Measurements from ENCODE around the gene KICS2.
"Not testable (repeated sequence)": the region's sequence is repeated elsewhere in the genome, so short reads cannot be mapped to it uniquely, and the experiment has no call there.

The KICS2 gene

DNA sequence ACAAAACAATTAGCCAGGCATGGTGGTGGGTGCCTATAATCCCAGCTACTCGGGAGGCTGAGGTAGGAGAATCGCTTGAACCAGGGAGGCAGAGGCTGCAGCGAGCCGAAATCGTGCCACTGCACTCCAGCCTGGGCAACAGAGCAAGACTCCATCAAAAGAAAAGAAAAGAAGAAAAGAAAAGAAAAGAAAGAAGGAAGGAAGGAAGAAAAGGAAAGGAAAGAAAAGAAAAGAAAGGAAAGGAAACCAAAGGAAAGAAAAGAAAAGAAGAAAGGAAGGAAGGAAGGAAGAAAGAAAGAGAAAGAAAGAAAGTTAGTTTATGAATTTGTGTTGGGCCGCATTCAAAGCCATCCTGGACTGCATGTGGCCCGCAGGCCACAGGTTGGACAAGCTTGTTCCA, 4.5 kb downstream of the KICS2 start:
- not testable (repeated sequence) for H3K4me3 ChIP-seq (ENCODE audit: low read depth, low read length)

DNA sequence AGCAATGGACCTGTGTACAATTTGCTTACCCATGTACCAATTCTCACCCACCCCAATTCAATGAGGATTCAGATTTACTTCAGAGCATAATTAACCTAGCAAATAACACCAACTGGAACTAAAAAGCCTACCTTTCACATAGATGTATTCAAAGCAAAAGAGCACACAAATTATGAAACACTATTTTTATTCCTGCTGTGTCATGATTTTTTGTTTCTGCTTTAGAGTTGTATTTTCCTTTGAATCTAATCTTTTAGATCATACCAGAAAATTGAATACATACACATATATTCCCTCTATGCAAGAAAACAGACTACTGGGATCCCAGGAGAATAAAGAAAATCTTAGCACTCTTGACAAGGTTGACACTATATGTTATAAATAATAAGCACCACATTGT, 5.9 kb downstream of the KICS2 start:
- H3K4me3 ChIP-seq (ENCODE audit: low read depth, low read length) = no peak overlapping the region

DNA sequence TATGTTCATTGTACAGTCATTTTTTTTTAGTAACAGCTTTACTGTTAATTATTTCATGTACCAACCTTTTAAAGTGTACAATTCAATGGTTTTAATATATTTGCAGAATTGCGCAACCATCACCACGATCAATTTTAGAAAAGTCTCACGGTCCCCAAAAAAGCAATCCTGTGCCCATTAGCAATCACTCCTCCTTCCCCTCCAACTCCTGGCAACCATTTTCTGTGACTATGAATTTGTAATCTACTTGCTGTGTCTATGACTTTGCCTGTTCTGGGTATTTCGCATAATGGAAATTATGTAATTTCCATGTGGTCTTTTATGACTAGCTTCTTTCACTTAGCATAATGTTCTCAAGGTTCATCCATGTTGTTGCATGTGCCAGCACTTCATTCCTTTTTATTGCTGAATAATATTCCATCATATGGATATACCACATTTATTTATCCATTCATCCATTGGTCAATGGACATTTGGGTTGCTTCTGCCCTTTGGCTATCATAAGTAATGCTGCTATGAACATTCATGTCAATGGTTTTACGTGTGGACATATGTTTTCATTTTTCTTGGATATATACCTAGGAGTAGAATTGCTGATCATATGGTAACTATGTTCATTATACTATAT, 9.9 kb downstream of the KICS2 start:
- H3K4me3 ChIP-seq (ENCODE audit: low read depth, low read length) = no peak overlapping the region

DNA sequence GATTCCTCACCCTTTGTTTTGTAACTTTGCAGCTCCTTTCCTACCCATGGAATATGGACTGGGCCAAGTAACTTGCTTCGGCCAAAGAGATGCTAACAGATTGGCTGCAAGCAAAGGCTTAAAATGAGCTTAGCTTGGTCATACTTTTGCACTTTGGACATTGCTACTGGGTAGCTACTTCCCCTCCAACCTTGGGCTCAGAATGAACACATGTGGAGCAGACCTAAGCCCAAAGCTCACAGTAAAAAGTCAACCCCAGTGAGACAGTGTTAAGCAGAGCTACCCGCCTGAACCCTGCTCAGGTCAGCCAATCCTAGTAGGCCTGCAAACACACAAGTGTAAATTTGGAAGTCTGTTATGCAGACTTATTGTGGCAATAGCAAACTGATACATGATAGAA, 14.6 kb downstream of the KICS2 start:
- no peak overlapping the region for H3K4me3 ChIP-seq (ENCODE audit: low read depth, low read length)

DNA sequence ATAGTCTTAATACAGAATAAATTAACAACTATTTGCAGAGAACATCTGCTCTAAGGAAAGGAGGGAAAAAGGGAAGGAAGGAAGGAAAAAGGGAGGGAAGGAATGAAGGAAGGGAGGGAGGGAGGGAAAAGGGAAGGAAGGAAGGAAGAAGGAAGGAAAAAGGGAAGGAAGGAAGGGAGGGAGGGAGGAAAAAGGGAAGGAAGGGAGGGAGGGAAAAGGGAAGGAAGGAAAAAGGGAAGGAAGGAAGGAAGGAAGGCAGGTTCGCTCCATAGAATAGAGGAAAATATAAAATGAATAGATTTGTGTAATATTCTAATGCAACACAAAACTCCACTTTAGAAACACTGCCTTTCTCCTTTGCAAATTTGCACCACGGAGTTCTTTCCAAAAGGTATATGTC, 16.6 kb downstream of the KICS2 start:
- H3K4me3 ChIP-seq (ENCODE audit: low read depth, low read length) = no peak overlapping the region

DNA sequence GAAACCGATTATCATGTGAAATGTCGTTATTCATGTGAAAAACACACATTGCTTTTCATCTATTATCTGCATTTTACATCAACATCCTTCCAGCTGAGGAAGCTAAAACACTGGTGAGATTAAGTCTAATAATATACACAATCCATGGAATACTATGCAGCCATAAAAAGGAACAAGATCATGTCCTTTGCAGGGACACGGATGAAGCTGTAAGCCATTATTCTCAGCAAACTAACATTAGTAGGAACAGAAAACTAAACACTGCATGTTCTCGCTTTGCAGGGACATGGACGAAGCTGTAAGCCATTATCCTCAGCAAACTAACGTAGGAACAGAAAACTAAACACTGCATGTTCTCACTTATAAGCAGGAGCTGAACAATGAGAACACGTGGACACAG, 18.3 kb downstream of the KICS2 start:
- no peak overlapping the region for H3K4me3 ChIP-seq (ENCODE audit: low read depth, low read length)

DNA sequence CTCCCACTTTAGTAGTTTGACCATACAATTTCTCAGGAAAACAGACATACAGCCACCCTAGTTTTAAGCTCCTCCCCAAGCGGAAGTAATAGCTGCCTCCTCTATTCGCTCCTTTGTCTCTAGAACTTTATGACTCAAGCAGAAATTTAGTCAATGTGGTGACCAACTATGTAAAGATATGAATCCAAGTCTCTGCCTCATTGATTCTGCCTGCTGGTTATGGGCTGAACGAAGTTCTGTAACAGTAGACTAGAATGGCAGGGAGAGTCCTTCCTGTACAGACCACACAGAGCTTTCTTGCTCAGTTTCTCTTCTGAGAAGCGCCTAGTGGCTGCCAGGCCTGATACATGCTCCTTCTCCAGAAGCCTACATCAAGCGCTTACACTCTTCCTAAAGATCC, 19.1 kb downstream of the KICS2 start:
- no peak overlapping the region for H3K4me3 ChIP-seq (ENCODE audit: low read depth, low read length)

DNA sequence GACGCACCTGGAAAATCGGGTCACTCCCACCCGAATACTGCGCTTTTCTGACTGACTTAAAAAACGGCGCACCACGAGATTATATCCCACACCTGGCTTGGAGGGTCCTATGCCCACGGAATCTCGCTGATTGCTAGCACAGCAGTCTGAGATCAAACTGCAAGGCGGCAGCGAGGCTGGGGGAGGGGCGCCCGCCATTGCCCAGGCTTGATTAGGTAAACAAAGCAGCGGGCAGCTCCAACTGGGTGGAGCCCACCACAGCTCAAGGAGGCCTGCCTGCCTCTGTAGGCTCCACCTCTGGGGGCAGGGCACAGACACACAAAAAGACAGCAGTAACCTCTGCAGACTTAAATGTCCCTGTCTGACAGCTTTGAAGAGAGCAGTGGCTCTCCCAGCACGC, 26.3 kb downstream of the KICS2 start:
- H3K4me3 ChIP-seq (ENCODE audit: low read depth, low read length) = not testable (repeated sequence)

DNA sequence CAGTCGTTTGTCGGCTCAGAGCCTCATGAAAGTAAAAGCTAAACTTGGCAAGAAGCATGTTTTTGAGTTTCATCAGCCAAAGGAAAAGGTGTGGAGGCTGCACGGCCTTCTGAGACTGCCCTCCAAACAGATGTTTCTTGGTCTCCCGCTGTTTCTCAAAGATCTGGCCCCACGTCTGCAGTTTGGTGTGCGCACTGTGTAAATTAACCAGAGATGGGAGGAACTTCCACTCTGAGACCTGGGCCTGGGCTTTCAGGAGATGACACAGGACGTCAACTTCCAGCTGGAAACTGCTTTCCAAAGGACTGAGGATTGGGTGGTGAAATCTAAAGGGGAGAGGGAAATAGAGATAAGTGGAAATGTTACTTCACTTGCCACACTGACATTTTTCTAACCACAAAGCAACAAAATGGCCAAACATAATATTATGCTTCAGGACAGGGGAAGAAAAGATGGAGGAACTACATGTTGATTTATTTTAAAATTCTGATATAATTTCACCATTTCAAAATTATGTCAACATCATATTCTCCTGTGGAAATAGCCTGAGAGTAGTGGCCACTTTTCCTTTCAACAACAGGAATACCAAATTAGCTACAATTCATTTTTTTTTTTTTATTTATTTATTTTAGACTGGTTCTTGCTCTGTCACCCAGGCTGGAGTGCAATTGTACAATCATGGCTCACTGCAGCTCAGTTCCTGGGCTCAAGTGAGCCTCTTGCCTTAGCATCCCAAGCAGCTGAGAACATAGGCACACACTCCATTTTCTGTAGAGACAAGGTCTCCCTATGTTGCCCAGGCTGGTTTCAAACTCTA, 27.6 kb downstream of the KICS2 start:
- H3K4me3 ChIP-seq (ENCODE audit: low read depth, low read length) = no peak overlapping the region

DNA sequence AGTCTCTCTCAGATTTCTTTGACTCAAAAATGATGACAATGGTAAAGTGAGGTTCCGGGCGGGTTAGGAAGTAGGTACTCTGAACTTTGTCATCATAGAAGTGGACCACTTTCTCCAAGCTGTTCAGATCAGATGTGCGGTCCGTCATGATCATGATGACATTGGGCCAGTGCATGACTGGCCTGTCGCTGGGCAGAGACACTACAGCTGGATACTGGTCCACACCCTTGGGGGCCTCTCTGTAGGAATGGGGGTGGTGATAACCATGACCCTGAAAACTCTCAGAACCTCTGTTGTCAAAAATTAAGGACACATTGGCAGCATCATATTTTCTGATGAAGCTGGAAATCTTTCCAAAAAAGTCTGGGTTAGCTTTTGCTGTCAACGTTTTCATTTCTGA, 28.2 kb downstream of the KICS2 start:
- no peak overlapping the region for H3K4me3 ChIP-seq (ENCODE audit: low read depth, low read length)

DNA sequence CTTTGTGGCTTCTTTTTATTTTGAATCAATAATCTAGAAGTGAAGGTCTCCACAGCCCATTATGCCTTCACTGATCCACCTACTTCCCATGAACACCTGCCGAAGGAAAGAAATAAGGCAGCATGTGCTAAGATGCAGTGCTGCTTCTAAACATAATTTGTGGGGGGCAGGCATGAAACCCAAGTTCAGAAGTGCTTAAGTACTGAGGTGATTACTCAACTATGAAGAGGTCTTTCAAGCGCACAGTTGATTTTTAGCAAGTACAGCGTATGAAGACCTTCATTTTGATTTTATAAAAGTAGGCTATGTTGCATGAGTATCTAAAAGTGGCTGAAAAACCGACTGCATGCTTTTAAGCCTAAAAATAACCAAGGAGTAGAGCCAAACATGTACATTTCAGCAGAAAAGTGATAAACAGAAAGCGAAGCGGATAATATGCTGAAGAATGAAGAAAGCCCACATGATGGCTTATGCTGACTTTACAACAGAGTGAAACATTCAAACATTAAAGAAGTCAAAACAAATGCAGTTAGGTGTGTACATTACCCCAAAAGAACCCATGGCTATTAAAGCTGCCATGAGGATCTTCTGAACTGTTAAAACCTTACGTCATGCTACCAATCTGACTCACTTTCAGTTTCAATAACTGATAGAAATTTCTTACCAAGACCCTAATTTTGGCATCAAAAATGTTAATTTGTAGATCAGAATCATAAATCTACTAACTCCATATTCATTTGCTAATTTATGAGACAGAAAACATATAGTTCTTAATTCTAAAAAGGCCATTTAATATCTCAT, 29.3 kb downstream of the KICS2 start:
- H3K4me3 ChIP-seq (ENCODE audit: low read depth, low read length) = no peak overlapping the region

DNA sequence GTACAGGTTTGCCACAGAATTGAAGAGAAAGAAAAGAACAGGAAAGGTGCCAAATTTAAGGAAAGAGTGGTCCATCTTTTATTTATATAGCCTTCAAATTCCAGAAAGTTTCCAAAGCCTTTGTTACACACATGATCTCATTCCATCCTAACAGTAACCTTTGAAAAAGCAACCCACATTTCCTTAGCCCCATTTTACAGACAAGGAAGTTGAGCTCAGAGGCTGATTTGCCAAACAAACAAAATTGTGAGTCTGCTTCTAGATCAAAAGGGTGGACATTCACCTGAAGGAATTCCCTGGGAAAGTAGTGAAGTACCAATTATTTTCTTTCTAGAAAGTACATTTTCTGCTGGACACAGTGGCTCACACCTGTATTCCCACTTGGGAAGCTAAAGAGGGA, 32.0 kb downstream of the KICS2 start:
- H3K4me3 ChIP-seq (ENCODE audit: low read depth, low read length) = no peak overlapping the region

DNA sequence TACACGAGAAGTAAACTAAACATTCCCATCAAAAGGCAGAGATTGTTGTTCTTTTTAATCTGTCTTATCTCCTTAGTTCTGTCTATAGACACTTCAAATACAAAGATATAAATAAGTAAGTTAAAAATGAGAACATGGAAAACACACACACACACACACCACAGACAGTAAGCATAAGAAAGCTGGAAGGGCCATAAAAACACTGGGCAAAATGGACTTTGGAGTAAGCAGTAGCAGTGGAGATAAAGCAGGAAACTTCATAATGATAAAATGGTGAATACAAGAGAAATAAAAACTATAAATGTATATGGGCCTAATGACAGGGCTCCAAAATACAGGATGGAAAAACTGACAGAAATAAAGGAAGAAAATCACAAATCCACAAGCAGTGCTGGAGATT, 32.6 kb downstream of the KICS2 start:
- no peak overlapping the region for H3K4me3 ChIP-seq (ENCODE audit: low read depth, low read length)

DNA sequence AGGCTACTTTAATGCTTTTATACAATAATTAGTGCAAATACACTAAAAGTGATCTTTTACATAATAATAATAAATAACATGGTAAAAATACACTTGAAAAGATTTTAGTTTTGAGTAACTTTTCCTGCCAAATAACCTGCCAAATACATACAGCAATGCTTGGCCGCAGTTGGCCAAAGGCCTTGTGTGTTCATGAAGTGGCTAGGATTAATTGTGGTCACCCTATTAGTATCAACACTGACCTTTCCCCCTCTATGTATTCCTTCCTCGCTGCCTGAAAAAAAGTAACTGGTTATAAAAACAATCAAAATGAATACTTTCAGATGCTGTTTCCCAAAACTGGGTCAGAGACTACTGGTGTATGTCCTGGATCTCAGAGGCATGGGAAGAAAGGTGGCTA, 34.3 kb downstream of the KICS2 start:
- H3K4me3 ChIP-seq (ENCODE audit: low read depth, low read length) = no peak overlapping the region

DNA sequence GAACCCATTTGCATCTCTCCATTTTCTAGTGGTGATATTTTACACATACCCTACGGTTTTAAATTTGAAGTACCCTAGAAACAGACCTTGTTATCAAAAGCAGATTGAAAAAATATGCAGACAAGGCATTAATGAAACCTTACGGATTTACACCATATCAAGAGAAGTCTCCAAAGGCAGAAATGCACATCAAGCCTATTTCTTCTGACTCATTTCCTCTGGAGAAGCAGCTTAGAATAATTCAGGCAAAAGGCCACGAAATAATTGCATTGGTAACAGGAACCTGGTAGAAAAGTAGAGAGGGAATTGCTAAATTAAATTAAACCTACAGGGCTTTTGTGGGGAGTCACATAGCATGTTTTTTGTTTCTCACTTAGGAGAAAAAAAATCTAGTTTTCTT, 34.7 kb downstream of the KICS2 start:
- H3K4me3 ChIP-seq (ENCODE audit: low read depth, low read length) = no peak overlapping the region

DNA sequence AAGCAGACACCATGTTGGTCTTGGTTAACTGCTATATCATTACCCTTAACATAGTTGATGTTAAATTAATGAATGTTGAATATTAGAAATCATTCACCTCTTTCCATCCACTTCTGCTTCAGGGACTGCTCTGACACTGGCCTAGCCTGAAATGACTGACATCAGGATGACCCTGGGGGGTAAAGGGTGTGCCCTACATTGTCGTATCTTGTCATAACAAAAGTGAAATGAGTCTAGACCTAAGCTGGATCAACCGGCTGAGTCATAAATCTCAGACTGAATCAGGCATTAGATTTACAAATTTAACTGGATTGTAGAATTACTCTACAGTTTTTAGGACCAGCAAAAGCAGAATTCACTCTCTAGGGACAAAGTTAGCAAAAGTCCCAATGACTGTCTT, 35.3 kb downstream of the KICS2 start:
- H3K4me3 ChIP-seq (ENCODE audit: low read depth, low read length) = no peak overlapping the region

DNA sequence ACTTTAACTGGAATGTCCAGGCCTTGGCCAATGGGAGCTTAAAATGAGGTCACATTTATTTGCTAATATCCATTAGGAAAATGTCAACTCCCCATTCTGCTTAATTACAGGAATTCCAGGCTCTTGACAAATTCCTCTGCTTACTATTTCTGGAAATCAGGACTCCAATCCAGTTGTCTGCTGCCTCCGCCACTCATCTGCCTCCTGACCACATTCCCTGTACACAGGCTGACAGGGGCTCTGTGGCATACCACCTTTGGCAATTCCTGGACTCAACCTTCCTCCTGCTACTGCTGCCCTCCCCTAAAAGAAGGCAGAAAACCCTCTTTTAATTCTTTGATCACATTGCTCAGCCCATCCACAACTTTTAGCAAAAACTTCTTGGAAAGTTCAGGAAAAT, 37.9 kb downstream of the KICS2 start:
- no peak overlapping the region for H3K4me3 ChIP-seq (ENCODE audit: low read depth, low read length)

DNA sequence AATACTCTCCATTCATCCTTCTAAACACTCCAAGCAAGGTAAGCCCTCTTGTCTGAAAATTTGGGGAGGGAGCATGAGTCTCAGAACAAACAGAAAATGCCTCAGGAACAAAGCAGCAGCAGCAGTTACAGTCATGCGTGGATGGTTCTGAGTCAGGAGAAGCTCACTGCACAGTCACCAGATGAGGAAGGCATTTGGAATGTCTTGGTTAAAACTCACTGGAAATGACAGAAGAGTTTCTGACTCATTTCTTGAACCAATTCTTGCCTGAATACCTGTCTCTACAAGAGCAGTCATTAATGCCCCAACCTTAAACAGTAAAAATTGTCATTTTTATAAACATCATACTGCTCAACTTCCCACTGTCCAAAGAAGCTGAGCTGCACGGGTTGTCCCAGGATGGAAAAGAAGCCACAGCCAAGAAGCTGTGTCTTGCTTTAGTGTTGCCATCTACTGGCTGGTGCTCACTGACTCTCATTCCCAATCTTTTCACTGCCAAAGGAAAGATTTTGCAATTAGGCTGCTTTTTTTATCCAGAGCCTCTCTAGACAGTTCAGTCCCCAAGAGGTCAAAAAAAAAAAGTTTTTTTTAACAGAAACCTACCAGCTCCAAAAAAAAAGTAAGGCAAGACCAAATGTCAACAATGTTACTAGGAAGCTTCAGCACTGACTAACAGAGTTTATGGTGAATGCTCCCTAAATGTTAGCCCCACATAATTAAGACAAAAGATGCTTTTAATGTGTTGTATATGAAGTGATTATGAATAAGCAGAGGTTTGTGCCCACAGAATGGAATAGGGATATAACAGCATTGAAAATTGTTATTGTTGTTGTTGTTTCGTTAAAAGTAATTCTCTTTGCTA, 40.4 kb downstream of the KICS2 start:
- H3K4me3 ChIP-seq (ENCODE audit: low read depth, low read length) = no peak overlapping the region

DNA sequence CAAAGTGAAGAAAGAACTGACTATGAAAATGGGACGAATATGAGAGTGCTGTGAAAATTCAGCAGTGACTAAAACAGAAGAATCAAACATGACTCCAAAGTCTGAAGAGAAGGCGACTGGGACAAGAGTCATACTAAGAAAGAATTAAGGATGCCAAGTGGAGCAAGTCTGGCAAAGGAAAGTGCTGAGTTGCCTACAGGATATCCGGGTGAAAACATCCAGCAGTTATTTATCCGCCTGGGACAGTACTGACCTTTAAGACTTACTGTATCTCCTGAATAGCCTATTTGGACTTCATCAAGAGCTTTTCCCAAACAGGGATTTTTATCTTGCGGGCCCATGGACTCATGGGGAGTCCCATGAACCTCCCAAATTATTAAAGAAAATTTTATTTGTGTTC, 41.1 kb downstream of the KICS2 start:
- no peak overlapping the region for H3K4me3 ChIP-seq (ENCODE audit: low read depth, low read length)

DNA sequence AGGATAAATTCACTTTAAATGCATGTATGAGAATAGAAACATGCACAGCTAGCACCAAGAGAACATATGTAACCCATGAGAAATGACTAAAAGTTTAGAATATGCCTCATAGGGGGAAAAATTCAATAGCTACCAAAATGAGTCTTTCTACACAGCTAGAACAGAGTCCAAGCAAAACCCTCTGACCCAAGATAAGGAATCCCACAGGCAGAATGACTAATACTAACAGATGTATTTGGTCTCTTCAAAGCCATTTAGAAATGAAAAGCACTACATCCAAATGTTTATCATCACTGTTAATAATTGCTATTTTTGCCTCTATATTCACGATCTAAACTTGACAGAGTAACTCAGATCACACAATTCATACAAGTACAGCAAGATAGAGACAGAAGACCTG, 44.0 kb downstream of the KICS2 start:
- no peak overlapping the region for H3K4me3 ChIP-seq (ENCODE audit: low read depth, low read length)

DNA sequence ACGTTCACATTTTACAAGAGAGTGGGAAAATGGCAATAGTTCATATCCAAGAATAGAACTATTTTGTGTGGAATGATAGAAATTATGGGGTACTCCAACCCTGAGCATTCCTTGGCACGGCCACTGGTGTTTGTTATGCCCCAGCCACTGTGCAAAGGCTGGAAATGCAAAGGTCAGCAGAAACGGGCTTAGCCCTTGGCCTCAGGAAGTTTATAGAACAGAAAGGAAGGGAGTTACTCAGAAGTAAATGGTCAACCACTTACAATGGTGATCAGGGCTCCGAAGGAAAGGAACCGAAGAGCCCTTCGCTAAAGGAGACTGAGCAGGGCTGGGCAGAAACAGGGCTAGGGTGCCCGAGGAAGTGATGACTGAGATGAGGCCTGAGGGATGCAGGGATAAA, 45.1 kb downstream of the KICS2 start:
- no peak overlapping the region for H3K4me3 ChIP-seq (ENCODE audit: low read depth, low read length)

All from iPS-11a (cell line).